Osteoblast (primary cell): ENCODE measurements around the gene LHPP. TPM values are rescaled to one million over a fixed set of nuclear protein-coding genes. Genes with fewer than 3 reads are reported as not detected.

Experiments
- DNase-seq: peaks from one replicate; pipeline ENCODE4 v3.0.0; 2011; ENCODE audit warnings: low spot score, mixed read lengths; ENCODE audit not compliant: insufficient read length; ENCODE audit errors: missing footprints
- H2AFZ ChIP-seq: 2 replicates; pipeline ENCODE4 v1.6.0; 2011; ENCODE audit warnings: mild to moderate bottlenecking, low read length
- H3K27ac ChIP-seq: 2 replicates; pipeline ENCODE4 v1.5.1; 2011; ENCODE audit warnings: mild to moderate bottlenecking, low read depth, low read length, moderate library complexity
- H3K27me3 ChIP-seq: 2 replicates; pipeline ENCODE4 v1.6.0; 2012; ENCODE audit warnings: mild to moderate bottlenecking, control low read depth, inconsistent platforms, low read length, moderate library complexity; ENCODE audit not compliant: insufficient read depth
- H3K36me3 ChIP-seq: 2 replicates; pipeline ENCODE4 v1.5.1; 2011; ENCODE audit warnings: mild to moderate bottlenecking, low read length, control low read depth, moderate library complexity; ENCODE audit not compliant: insufficient read depth
- H3K4me1 ChIP-seq: 2 replicates; pipeline ENCODE4 v1.5.1; 2011; ENCODE audit warnings: mild to moderate bottlenecking, low read length, control low read depth, moderate library complexity; ENCODE audit not compliant: insufficient read depth
- H3K4me2 ChIP-seq: 2 replicates; pipeline ENCODE4 v1.6.0; 2011; ENCODE audit warnings: mild to moderate bottlenecking, low read length; ENCODE audit not compliant: insufficient read depth
- H3K4me3 ChIP-seq: fragments of 200-600 bp; sonication (generic); 3 replicates; pipeline ENCODE4 v1.5.1; 2012; ENCODE audit warnings: mild to moderate bottlenecking, low read length, inconsistent platforms; ENCODE audit not compliant: insufficient read depth
- H3K79me2 ChIP-seq: 2 replicates; pipeline ENCODE4 v1.6.0; 2012; ENCODE audit warnings: mild to moderate bottlenecking, low read length, control low read depth, inconsistent platforms; ENCODE audit not compliant: insufficient read depth
- H3K9me3 ChIP-seq: 2 replicates; pipeline ENCODE4 v1.5.1; 2011; ENCODE audit warnings: low read depth, low read length, control low read depth
- H4K20me1 ChIP-seq: 2 replicates; pipeline ENCODE4 v1.6.0; 2012; ENCODE audit warnings: mild to moderate bottlenecking, low read length, control low read depth; ENCODE audit not compliant: insufficient read depth
- CTCF ChIP-seq: IDR thresholded peaks from 2 replicates; pipeline ENCODE4 v1.5.1; 2011; ENCODE audit warnings: mild to moderate bottlenecking, low read depth, low read length, moderate library complexity; ENCODE audit errors: extremely low read depth
- total RNA-seq: library from RNA; depleted of rRNA; stranded (reverse); fragments of >200 nt; gene quantifications from 2 replicates; pipeline ENCODE4 v1.2.3, GENCODE V29; 2012

The LHPP gene
- total RNA-seq, 1 donor = 17.7 TPM

- H3K27me3 ChIP-seq = no peaks in the 10 kb centered on the region
- TF ChIP-seq CTCF = no peak
- H4K20me1 ChIP-seq = peaks cover 4% of the 10 kb centered on the region
- no peaks in the 10 kb centered on the region for H3K36me3 ChIP-seq
- peaks cover 4% of the 10 kb centered on the region for H3K4me1 ChIP-seq
- no peak overlapping the region for H3K4me3 ChIP-seq
- no peak overlapping the region for H2AFZ ChIP-seq
- no peaks in the 10 kb centered on the region for H3K79me2 ChIP-seq
- no peaks in the 10 kb centered on the region for H3K9me3 ChIP-seq
- H3K27ac ChIP-seq = no peak overlapping the region
- H3K4me2 ChIP-seq = no peak overlapping the region
- peak; percentile 53 for DNase-seq
Measured at GRCh38 chr10:124576526-124577420, 115.2 kb downstream of the LHPP start.

- peak; percentile 38 for DNase-seq
- Histone ChIP-seq H3K4me1 (peaks cover 4% of the 10 kb centered on the region), H4K20me1 (peaks cover 4% of the 10 kb centered on the region), H3K4me3 (no peak overlapping the region), H3K27me3 (no peaks in the 10 kb centered on the region), H3K4me2 (no peak overlapping the region), H3K36me3 (no peaks in the 10 kb centered on the region), H3K27ac (no peak overlapping the region), H3K9me3 (no peaks in the 10 kb centered on the region), H2AFZ (no peak overlapping the region), H3K79me2 (no peaks in the 10 kb centered on the region)
- no peak for TF ChIP-seq CTCF
Measured at GRCh38 chr10:124577651-124578050, 116.0 kb downstream of the LHPP start.

- TF ChIP-seq CTCF = no peak
- H3K27me3 ChIP-seq = no peaks in the 10 kb centered on the region
- peak; percentile 85 for DNase-seq
- H2AFZ ChIP-seq = no peak overlapping the region
- H3K4me1 ChIP-seq = peaks cover 4% of the 10 kb centered on the region
- no peak overlapping the region for H3K4me2 ChIP-seq
- H3K79me2 ChIP-seq = no peaks in the 10 kb centered on the region
- no peaks in the 10 kb centered on the region for H3K9me3 ChIP-seq
- no peak overlapping the region for H3K4me3 ChIP-seq
- H3K36me3 ChIP-seq = no peaks in the 10 kb centered on the region
- H3K27ac ChIP-seq = no peak overlapping the region
- peaks cover 4% of the 10 kb centered on the region for H4K20me1 ChIP-seq
Measured at GRCh38 chr10:124578231-124579010, 116.8 kb downstream of the LHPP start.

- no peak for TF ChIP-seq CTCF
- no peak overlapping the region for H3K4me3 ChIP-seq
- peak; percentile 93 for DNase-seq
- H3K27ac ChIP-seq = no peak overlapping the region
- no peaks in the 10 kb centered on the region for H3K9me3 ChIP-seq
- H2AFZ ChIP-seq = no peak overlapping the region
- H3K4me2 ChIP-seq = no peak overlapping the region
- peaks cover 4% of the 10 kb centered on the region for H3K4me1 ChIP-seq
- no peaks in the 10 kb centered on the region for H3K27me3 ChIP-seq
- H3K79me2 ChIP-seq = no peaks in the 10 kb centered on the region
- no peaks in the 10 kb centered on the region for H3K36me3 ChIP-seq
- H4K20me1 ChIP-seq = peaks cover 4% of the 10 kb centered on the region
Measured at GRCh38 chr10:124579011-124579399, 117.4 kb downstream of the LHPP start.
